HEK293 (cell line): Measurements from ENCODE around the gene IVD.

Experiments used
- BCL11B ChIP-seq: fragments of 450-650 bp; formaldehyde crosslinking; IDR thresholded peaks from 2 replicates; pipeline ENCODE4 v1.5.1; 2016; ENCODE audit warnings: low read depth, missing biosample characterization, missing genetic modification characterization
- CTCF ChIP-seq: fragments of 450-650 bp; formaldehyde crosslinking; IDR thresholded peaks from 2 replicates; pipeline ENCODE4 v1.5.1; 2016; ENCODE audit warnings: missing biosample characterization, missing genetic modification characterization
- KLF10 ChIP-seq: fragments of 450-650 bp; IDR thresholded peaks from 2 replicates; pipeline ENCODE4 v1.5.1; 2018; ENCODE audit warnings: missing biosample characterization, mild to moderate bottlenecking, missing genetic modification characterization
- MEIS1 ChIP-seq: sonication (generic); formaldehyde crosslinking; IDR thresholded peaks from 2 replicates; pipeline ENCODE4 v1.8.1; 2022; ENCODE audit warnings: missing genetic modification reagents, mild to moderate bottlenecking, borderline replicate concordance
- MZF1 ChIP-seq: fragments of 450-650 bp; formaldehyde crosslinking; IDR thresholded peaks from 2 replicates; pipeline ENCODE4 v1.5.1; 2017; ENCODE audit warnings: missing biosample characterization, missing genetic modification characterization, borderline replicate concordance
- SALL2 ChIP-seq: fragments of 450-650 bp; formaldehyde crosslinking; IDR thresholded peaks from 2 replicates; pipeline ENCODE4 v1.5.0; 2017; ENCODE audit warnings: missing biosample characterization, mild to moderate bottlenecking, missing genetic modification characterization, borderline replicate concordance
- ZBTB44 ChIP-seq: fragments of 450-650 bp; IDR thresholded peaks from 2 replicates; pipeline ENCODE4 v1.5.1; 2018; ENCODE audit warnings: missing biosample characterization, mild to moderate bottlenecking, missing genetic modification characterization
- ZFHX2 ChIP-seq: fragments of 450-650 bp; formaldehyde crosslinking; conservative IDR thresholded peaks from 2 replicates; pipeline ENCODE4 v1.5.1; 2016; ENCODE audit warnings: missing biosample characterization, missing genetic modification characterization
- ZNF10 ChIP-seq: fragments of 450-650 bp; formaldehyde crosslinking; IDR thresholded peaks from 2 replicates; pipeline ENCODE4 v1.5.1; 2017; ENCODE audit warnings: missing biosample characterization, missing genetic modification characterization
- ZNF121 ChIP-seq: fragments of 450-650 bp; formaldehyde crosslinking; IDR thresholded peaks from 2 replicates; pipeline ENCODE4 v1.5.1; 2016; ENCODE audit warnings: missing biosample characterization, missing genetic modification characterization
- ZNF146 ChIP-seq: fragments of 450-650 bp; formaldehyde crosslinking; IDR thresholded peaks from 2 replicates; pipeline ENCODE4 v1.5.1; 2016; ENCODE audit warnings: missing biosample characterization, missing genetic modification characterization
- ZNF174 ChIP-seq: fragments of 450-650 bp; formaldehyde crosslinking; IDR thresholded peaks from 2 replicates; pipeline ENCODE4 v1.5.0; 2017; ENCODE audit warnings: missing biosample characterization, mild to moderate bottlenecking, missing genetic modification characterization
- ZNF18 ChIP-seq: fragments of 450-650 bp; formaldehyde crosslinking; IDR thresholded peaks from 2 replicates; pipeline ENCODE4 v1.5.1; 2016; ENCODE audit warnings: missing biosample characterization, missing genetic modification characterization
- ZNF211 ChIP-seq: fragments of 450-650 bp; formaldehyde crosslinking; IDR thresholded peaks from 2 replicates; pipeline ENCODE4 v1.5.1; 2016; ENCODE audit warnings: low read depth, missing biosample characterization, missing genetic modification characterization
- ZNF223 ChIP-seq: fragments of 450-650 bp; formaldehyde crosslinking; IDR thresholded peaks from 2 replicates; pipeline ENCODE4 v1.5.1; 2016; ENCODE audit warnings: missing biosample characterization, missing genetic modification characterization
- ZNF239 ChIP-seq: fragments of 450-650 bp; formaldehyde crosslinking; IDR thresholded peaks from 2 replicates; pipeline ENCODE4 v1.5.1; 2016; ENCODE audit warnings: missing biosample characterization, missing genetic modification characterization
- ZNF324 ChIP-seq: fragments of 450-650 bp; formaldehyde crosslinking; IDR thresholded peaks from 2 replicates; pipeline ENCODE4 v1.5.1; 2016; ENCODE audit warnings: missing biosample characterization, missing genetic modification characterization
- ZNF362 ChIP-seq: fragments of 450-650 bp; formaldehyde crosslinking; IDR thresholded peaks from 2 replicates; pipeline ENCODE4 v1.5.1; 2016; ENCODE audit warnings: missing biosample characterization, missing genetic modification characterization
- ZNF37A ChIP-seq: fragments of 450-650 bp; IDR thresholded peaks from 2 replicates; pipeline ENCODE4 v1.5.1; 2018; ENCODE audit warnings: missing biosample characterization, missing genetic modification characterization
- ZNF473 ChIP-seq: fragments of 450-650 bp; formaldehyde crosslinking; IDR thresholded peaks from 2 replicates; pipeline ENCODE4 v1.5.1; 2017; ENCODE audit warnings: missing biosample characterization, missing genetic modification characterization
- ZNF48 ChIP-seq: fragments of 450-650 bp; formaldehyde crosslinking; IDR thresholded peaks from 2 replicates; pipeline ENCODE4 v1.5.1; 2016; ENCODE audit warnings: missing biosample characterization, missing genetic modification characterization
- ZNF555 ChIP-seq: fragments of 450-650 bp; formaldehyde crosslinking; conservative IDR thresholded peaks from 2 replicates; pipeline ENCODE4 v1.5.1; 2017; ENCODE audit warnings: missing biosample characterization, mild to moderate bottlenecking, missing genetic modification characterization, inconsistent platforms
- ZNF623 ChIP-seq: fragments of 450-650 bp; formaldehyde crosslinking; IDR thresholded peaks from 2 replicates; pipeline ENCODE4 v1.5.1; 2016; ENCODE audit warnings: missing biosample characterization, missing genetic modification characterization
- ZNF670 ChIP-seq: fragments of 450-650 bp; formaldehyde crosslinking; IDR thresholded peaks from 2 replicates; pipeline ENCODE4 v1.5.1; 2016; ENCODE audit warnings: missing biosample characterization, missing genetic modification characterization, low read depth
- ZNF677 ChIP-seq: fragments of 450-650 bp; IDR thresholded peaks from 2 replicates; pipeline ENCODE4 v1.5.0; 2018; ENCODE audit warnings: missing biosample characterization, mild to moderate bottlenecking, missing genetic modification characterization, moderate library complexity
- ZNF707 ChIP-seq: fragments of 450-650 bp; formaldehyde crosslinking; IDR thresholded peaks from 2 replicates; pipeline ENCODE4 v1.5.1; 2016; ENCODE audit warnings: missing biosample characterization, missing genetic modification characterization
- ZNF785 ChIP-seq: fragments of 450-650 bp; formaldehyde crosslinking; IDR thresholded peaks from 2 replicates; pipeline ENCODE4 v1.5.1; 2016; ENCODE audit warnings: missing biosample characterization, missing genetic modification characterization
- ZNF830 ChIP-seq: fragments of 450-650 bp; IDR thresholded peaks from 2 replicates; pipeline ENCODE4 v1.5.0; 2018; ENCODE audit warnings: missing biosample characterization, missing genetic modification characterization, low read depth, mild to moderate bottlenecking, moderate library complexity
- ZSCAN5A ChIP-seq: fragments of 450-650 bp; formaldehyde crosslinking; IDR thresholded peaks from 2 replicates; pipeline ENCODE4 v1.5.1; 2016; ENCODE audit warnings: missing biosample characterization, missing genetic modification characterization

The IVD gene

GRCh38 chr15:40367686-40368611, 37.6 kb upstream of the IVD start (continued):
- no peak for TF ChIP-seq ZNF555 (tag by site-specific recombination)
- no peak for TF ChIP-seq ZNF121 (tag by site-specific recombination)
- TF ChIP-seq ZNF146 (tag by site-specific recombination), result no peak
- TF ChIP-seq ZNF623 (tag by site-specific recombination), result no peak
- no peak for TF ChIP-seq ZNF174 (tag by site-specific recombination)
- TF ChIP-seq ZNF239, result no peak
- peak; percentile 69 for TF ChIP-seq ZNF10 (tag by site-specific recombination)
- no peak for TF ChIP-seq ZNF223
- no peak for TF ChIP-seq ZNF473 (tag by site-specific recombination)
- no peak for TF ChIP-seq SALL2 (tag by site-specific recombination)
- TF ChIP-seq ZSCAN5A (tag by site-specific recombination), result 0 out of 2 replicates have a peak, but pooled peaks have one; percentile 20
- TF ChIP-seq ZNF670 (tag by site-specific recombination), result no peak
- no peak for TF ChIP-seq ZNF362 (tag by site-specific recombination)
- no peak for TF ChIP-seq ZNF707
- TF ChIP-seq MEIS1 (CRISPR knock-in tag), result no peak
- TF ChIP-seq ZNF48, result no peak
- TF ChIP-seq ZNF211 (tag by site-specific recombination), result no peak
- no peak for TF ChIP-seq ZNF677
- no peak; the same call in 1 of the 2 replicates for TF ChIP-seq ZNF324 (tag by site-specific recombination)
- peak; percentile 43; the same call in 1 of the 2 replicates for TF ChIP-seq ZBTB44 (tag by site-specific recombination)
- no peak for TF ChIP-seq ZNF18
- no peak for TF ChIP-seq BCL11B (tag by site-specific recombination)
- TF ChIP-seq ZNF37A, result no peak
- no peak for TF ChIP-seq KLF10
- TF ChIP-seq ZFHX2, result peak; percentile 94
- no peak for TF ChIP-seq ZNF830 (tag by site-specific recombination)
- no peak for TF ChIP-seq MZF1 (tag by site-specific recombination)
- TF ChIP-seq CTCF, result peak; percentile 94
- TF ChIP-seq ZNF785 (tag by site-specific recombination), result no peak
